BE2C (cell line): ENCODE measurements around the gene NSG1.

ENCODE experiments used
- DNase-seq: peaks from one replicate; pipeline ENCODE4 v3.0.0-alpha.2; 2020
- H3K27me3 ChIP-seq: fragments of 250-450 bp; sonication (Bioruptor Pico); 2 replicates; pipeline ENCODE4 v1.5.1; 2020; ENCODE audit warnings: mild to moderate bottlenecking
- H3K36me3 ChIP-seq: fragments of 250-450 bp; sonication (Bioruptor Pico); 2 replicates; pipeline ENCODE4 v1.5.1; 2020; ENCODE audit warnings: mild to moderate bottlenecking
- H3K4me1 ChIP-seq: fragments of 250-450 bp; sonication (Bioruptor Pico); 2 replicates; pipeline ENCODE4 v1.5.1; 2020
- H3K4me3 ChIP-seq: 2 replicates; pipeline ENCODE4 v1.5.1; 2011; ENCODE audit warnings: low read depth, low read length
- H3K9me3 ChIP-seq: fragments of 250-450 bp; sonication (Bioruptor Pico); 2 replicates; pipeline ENCODE4 v1.5.1; 2020
- TF ChIP-seq, protein P1 (sequence below): IDR thresholded peaks from 2 replicates; pipeline ENCODE4 v1.5.1; 2012; ENCODE audit warnings: mild to moderate bottlenecking, low read depth, low read length

The NSG1 gene

DNA sequence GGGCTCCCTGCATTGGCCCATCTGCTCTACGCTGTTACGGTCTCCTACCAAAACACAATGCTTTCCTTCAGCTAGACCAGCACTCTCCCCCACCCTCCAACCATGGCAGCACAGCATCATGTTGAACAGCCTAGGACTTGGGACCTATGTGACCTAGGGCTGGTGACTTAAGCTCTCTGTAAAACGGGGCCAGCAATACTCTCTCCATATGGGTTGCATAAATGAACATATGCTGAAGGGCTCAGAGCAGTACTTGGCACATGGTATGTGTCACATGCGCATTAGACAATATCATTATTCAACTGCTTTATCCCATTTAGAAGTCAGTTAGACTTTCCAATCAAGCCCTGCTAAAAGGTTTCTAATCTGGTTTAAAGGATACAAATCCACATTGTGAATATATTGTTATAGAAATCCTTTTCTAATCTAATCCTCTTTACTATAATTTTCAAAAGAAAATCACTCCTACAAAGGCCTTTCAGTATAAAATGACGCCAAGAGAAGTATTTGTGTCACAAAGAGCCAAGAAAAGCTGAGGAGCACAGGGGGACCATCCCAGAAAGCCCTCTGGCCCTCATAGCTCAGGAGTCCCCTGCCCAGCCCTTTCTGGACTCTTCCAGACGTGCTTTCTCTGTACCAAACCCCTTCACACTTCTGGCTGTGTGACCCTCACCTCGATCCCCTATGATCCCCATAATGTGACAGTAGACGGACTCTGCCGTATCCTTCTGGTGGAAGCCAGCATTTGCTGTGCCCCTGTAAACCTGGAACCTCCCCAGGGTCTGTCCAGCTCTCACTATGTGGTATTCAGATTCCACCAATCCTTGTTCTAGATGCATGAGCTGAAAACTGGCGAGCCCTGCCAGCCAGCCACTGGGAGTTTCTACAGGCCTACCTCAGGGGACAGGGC, 42.3 kb downstream of the NSG1 start:
- no peaks in the 10 kb centered on the region for H3K9me3 ChIP-seq
- DNase-seq, result no peak
- TF ChIP-seq, protein P1, sequence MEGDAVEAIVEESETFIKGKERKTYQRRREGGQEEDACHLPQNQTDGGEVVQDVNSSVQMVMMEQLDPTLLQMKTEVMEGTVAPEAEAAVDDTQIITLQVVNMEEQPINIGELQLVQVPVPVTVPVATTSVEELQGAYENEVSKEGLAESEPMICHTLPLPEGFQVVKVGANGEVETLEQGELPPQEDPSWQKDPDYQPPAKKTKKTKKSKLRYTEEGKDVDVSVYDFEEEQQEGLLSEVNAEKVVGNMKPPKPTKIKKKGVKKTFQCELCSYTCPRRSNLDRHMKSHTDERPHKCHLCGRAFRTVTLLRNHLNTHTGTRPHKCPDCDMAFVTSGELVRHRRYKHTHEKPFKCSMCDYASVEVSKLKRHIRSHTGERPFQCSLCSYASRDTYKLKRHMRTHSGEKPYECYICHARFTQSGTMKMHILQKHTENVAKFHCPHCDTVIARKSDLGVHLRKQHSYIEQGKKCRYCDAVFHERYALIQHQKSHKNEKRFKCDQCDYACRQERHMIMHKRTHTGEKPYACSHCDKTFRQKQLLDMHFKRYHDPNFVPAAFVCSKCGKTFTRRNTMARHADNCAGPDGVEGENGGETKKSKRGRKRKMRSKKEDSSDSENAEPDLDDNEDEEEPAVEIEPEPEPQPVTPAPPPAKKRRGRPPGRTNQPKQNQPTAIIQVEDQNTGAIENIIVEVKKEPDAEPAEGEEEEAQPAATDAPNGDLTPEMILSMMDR, result no peak
- no peaks in the 10 kb centered on the region for H3K27me3 ChIP-seq
- H3K4me3 ChIP-seq, result no peak overlapping the region
- H3K4me1 ChIP-seq, result peaks cover 8% of the 10 kb centered on the region
- peaks cover 8% of the 10 kb centered on the region for H3K36me3 ChIP-seq

DNA sequence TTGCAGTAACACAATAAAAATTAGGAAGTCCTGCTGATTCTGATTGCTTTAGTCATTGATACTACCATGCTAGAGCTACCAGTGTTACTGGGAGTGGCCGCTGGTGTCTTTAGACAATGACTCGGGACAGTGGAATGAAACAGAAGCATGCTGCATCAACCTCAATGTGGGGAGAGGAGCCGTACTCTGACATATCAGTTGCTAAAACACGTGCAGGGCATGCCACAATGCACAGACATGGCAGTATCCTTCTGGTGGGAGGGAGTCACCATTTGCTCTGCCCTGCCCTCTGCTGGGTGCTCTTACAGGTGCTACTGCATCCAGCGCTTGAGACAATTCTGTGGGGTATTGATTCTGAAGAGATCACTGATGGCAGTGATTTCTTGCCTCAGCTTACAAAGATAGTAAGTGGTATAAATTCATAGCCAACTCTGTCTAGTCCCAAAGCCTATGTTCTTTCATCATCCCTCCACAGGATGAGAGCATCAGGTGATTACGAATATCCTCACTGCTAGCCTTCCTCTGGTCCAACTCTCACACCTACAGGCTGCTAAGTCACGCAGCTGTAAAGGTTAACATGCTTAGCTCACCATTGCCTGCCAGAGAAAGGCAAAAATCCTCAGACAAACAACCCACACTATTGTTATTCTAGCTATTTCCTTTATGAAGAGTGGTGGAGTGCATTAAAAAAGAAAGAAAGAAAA, 43.7 kb downstream of the NSG1 start:
- Histone ChIP-seq H3K4me1 (peaks cover 8% of the 10 kb centered on the region), H3K4me3 (no peak overlapping the region), H3K9me3 (no peaks in the 10 kb centered on the region), H3K27me3 (no peaks in the 10 kb centered on the region), H3K36me3 (peaks cover 3% of the 10 kb centered on the region; the same call in 1 of the 2 replicates)
- DNase-seq, result peak; percentile 86
- TF ChIP-seq, protein P1, result peak; percentile 96

DNA sequence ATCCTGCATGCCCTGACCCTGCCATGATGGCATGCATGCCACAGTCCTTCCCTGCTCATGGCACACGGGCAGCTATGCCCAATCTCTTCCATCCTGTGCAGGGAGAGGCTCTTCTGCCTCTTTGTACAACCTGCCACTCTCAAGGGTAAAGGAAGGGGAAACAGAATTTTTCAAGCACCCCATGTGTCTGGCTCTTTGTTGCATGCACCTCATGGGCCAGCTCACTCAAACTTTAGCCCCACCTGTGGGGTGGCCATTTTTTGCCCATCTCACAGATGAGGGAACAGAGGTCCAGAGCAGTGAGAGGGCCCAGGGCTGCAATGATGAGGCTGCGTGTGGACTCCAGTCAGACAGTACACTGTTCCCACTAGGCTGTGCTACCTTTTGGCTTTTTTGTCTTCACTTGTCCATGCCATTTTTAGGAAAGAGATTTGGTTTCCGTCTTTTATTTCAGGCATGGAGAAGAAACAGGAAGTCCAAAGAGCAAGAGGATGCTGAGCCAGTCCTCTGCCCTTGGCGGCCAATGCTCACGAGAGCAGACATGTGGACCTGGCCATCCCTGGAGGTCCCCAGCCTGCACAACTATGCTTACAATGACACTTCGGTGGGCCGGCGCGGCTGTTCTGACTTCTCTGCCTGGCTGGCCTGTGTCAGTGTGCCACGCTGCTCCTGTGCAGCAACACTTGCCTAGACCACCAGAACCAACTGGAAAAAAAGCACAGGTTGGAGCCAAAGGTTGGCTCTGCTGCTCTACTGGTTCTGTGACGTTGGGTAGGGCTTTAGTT, 45.6 kb downstream of the NSG1 start:
- DNase-seq, result no peak
- TF ChIP-seq, protein P1, result no peak
- no peaks in the 10 kb centered on the region for H3K27me3 ChIP-seq
- no peak overlapping the region for H3K4me3 ChIP-seq
- no peaks in the 10 kb centered on the region for H3K9me3 ChIP-seq
- peaks cover 7% of the 10 kb centered on the region for H3K36me3 ChIP-seq
- H3K4me1 ChIP-seq, result peaks cover 3% of the 10 kb centered on the region; the same call in 1 of the 2 replicates

DNA sequence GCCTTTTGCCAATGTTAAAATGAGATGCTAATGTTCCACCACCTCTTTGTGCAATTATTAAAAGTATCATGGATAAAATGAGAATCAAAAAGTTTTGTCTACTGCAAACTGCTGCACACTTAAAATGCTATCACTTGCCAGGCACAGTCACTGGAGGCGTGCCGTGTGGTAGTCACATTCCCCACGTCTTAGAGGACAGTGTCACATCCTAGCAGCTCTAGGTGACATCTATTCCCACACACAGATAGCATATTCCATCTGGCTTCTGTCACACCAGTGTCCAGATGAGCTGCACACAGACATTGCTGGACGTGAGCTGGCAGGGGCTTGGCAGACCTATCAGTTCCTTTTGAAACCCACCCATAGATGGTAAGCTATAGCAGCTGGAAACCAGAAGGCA, 47.0 kb downstream of the NSG1 start:
- TF ChIP-seq, protein P1, result no peak
- H3K4me3 ChIP-seq, result no peak overlapping the region
- peaks cover 14% of the 10 kb centered on the region for H3K36me3 ChIP-seq
- no peaks in the 10 kb centered on the region for H3K9me3 ChIP-seq
- DNase-seq, result no peak
- H3K4me1 ChIP-seq, result peaks cover 3% of the 10 kb centered on the region; the same call in 1 of the 2 replicates
- no peaks in the 10 kb centered on the region for H3K27me3 ChIP-seq

DNA sequence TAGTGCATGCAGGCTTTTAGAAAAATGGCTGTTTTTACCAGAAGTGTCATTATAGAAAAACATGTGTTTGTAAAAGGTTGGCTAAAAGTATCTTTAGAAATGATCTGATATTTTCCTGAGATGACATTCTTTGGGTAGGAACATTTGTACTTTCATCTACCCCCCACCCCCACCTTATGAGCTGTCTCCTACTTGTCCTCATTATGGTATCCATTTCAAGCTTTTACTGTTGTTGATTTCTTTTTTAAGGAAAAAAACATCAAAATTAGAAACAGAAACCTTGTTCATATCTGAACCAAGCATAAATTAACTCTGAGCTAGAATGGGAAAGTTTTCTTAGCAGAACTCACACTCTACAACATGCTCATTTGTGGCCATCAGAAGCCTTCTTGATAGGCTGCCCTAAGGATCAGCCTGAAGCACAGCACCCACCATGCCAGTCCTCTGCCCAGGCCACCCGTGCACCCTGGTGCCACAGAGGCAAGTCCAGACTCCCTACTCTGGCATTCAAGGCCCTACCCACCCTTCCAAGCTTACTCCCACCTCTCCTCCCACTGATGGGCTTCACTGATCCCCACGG, 49.4 kb downstream of the NSG1 start:
- TF ChIP-seq, protein P1, result no peak
- H3K36me3 ChIP-seq, result peaks cover 14% of the 10 kb centered on the region

More for the DNA sequence above, 49.4 kb downstream of the NSG1 start:
- Histone ChIP-seq H3K4me3 (no peak overlapping the region), H3K27me3 (no peaks in the 10 kb centered on the region), H3K9me3 (no peaks in the 10 kb centered on the region), H3K4me1 (no peaks in the 10 kb centered on the region)
- DNase-seq, result no peak
